ENCODE data around the gene FXYD3. TPM values are rescaled to one million over a fixed set of nuclear protein-coding genes. Genes with fewer than 3 reads are reported as not detected.

Gene FXYD3
- total and polyA plus RNA-seq, 4 donors, result 0.32 to 0.45 TPM; not detected in 2

- TF ChIP-seq ATF3 (IDR thresholded peaks at IDR 0.05) (no peak), TAF1 (conservative IDR thresholded peaks at IDR 0.05) (no peak), HNF4G (IDR thresholded peaks at IDR 0.05) (peak; percentile 15), RAD21 (IDR thresholded peaks at IDR 0.05) (no peak), ZBTB33 (IDR thresholded peaks at IDR 0.05) (no peak)
These were observed 34.4 kb upstream of the FXYD3 start (continued) for GRCh38 chr19:35081201-35081600.

GRCh38 chr19:35083691-35084508 lies 31.7 kb upstream of the FXYD3 start:
- no peak overlapping the region for H3K9ac ChIP-seq (ENCODE audit: low read depth in 1 of 2, low read length in 2 of 2)
- H3K27ac ChIP-seq (ENCODE audit: low read depth in 1 of 2, low read length in 2 of 2), result no peak overlapping the region
- no peaks in the 10 kb centered on the region for H3K9me3 ChIP-seq (ENCODE audit: control insufficient read depth in 4 of 4, low read length in 3 of 4)
- TF ChIP-seq CTCF (IDR thresholded peaks at IDR 0.05; ENCODE audit: low read depth, low read length, missing input control) (no peak), SP1 (IDR thresholded peaks at IDR 0.05) (no peak), GABPA (IDR thresholded peaks at IDR 0.05 in 1 of 2, conservative IDR thresholded peaks at IDR 0.05 in 1 of 2) (no peak), TAF1 (conservative IDR thresholded peaks at IDR 0.05) (no peak), MAX (IDR thresholded peaks at IDR 0.05) (no peak), FOXA2 (IDR thresholded peaks at IDR 0.05) (no peak), NR2F2 (IDR thresholded peaks at IDR 0.05) (no peak), FOXA1 (IDR thresholded peaks at IDR 0.05) (no peak), REST (IDR thresholded peaks at IDR 0.05) (no peak), JUND (IDR thresholded peaks at IDR 0.05) (no peak), EGR1 (IDR thresholded peaks at IDR 0.05; ENCODE audit: low read depth in 2 of 2) (no peak), YY1 (IDR thresholded peaks at IDR 0.05) (no peak), ATF3 (IDR thresholded peaks at IDR 0.05) (no peak), ZBTB33 (IDR thresholded peaks at IDR 0.05) (no peak), HNF4A (conservative IDR thresholded peaks at IDR 0.05) (no peak)
- no peaks in the 10 kb centered on the region for H3K27me3 ChIP-seq (ENCODE audit: control insufficient read depth in 4 of 4, insufficient read depth in 4 of 4, low read length in 3 of 4)
- H3K4me3 ChIP-seq (ENCODE audit: low read depth in 1 of 3, low read length in 3 of 3), result no peak overlapping the region
- H3K36me3 ChIP-seq (ENCODE audit: control insufficient read depth in 4 of 4, insufficient read depth in 3 of 4, low read depth in 1 of 4, low read length in 3 of 4), result no peaks in the 10 kb centered on the region
- 91% methylated on average over 15 of the region's 15 CpGs for WGBS
- no peak for DNase-seq (ENCODE audit: low spot score)
- peaks cover 8 to 30% (median 23%) of the 10 kb centered on the region in 4 donors for H3K4me1 ChIP-seq (ENCODE audit: control insufficient read depth in 4 of 4, insufficient read depth in 4 of 4, low read length in 3 of 4)

Measured in liver (tissue), 9 donors.